Large intestine (tissue), 3 donors: ENCODE data around the gene ADGRL3. TPM values are rescaled to one million over a fixed set of nuclear protein-coding genes. Genes with fewer than 3 reads are reported as not detected.
"Not testable (repeated sequence)": the region's sequence is repeated elsewhere in the genome, so short reads cannot be mapped to it uniquely, and the experiment has no call there.

Experiments
- DNase-seq, 2 donors: peaks; one replicate each; pipeline versions ENCODE4 v3.0.0 to v3.0.0-alpha.2; 2013
- H3K27ac ChIP-seq: one replicate; pipeline ENCODE4 v1.5.1; 2013; ENCODE audit warnings: low read length
- H3K27me3 ChIP-seq: 2 replicates; pipeline ENCODE4 v1.6.1; 2013; ENCODE audit warnings: low read length; ENCODE audit not compliant: control insufficient read depth, insufficient read depth
- H3K36me3 ChIP-seq: 2 replicates; pipeline ENCODE4 v1.6.1; 2013; ENCODE audit warnings: low read length; ENCODE audit not compliant: control insufficient read depth, insufficient read depth
- H3K4me1 ChIP-seq: one replicate; pipeline ENCODE4 v1.6.1; 2013; ENCODE audit warnings: low read length; ENCODE audit not compliant: control insufficient read depth, insufficient read depth
- H3K4me3 ChIP-seq: one replicate; pipeline ENCODE4 v1.5.1; 2013; ENCODE audit warnings: low read length
- H3K9me3 ChIP-seq: one replicate; pipeline ENCODE4 v1.6.1; 2013; ENCODE audit warnings: mild to moderate bottlenecking, low read depth, low read length, moderate library complexity; ENCODE audit not compliant: control insufficient read depth
- WGBS: methylation state at CpG from one replicate; pipeline ENCODE4 v1.1.5; 2013; ENCODE audit warnings: low lambda C conversion rate; ENCODE audit not compliant: insufficient coverage; 5-methylcytosine and 5-hydroxymethylcytosine counted together
- polyA plus RNA-seq: library from polyadenylated mRNA; unstranded; fragments of 120-200 nt; gene quantifications from one replicate; pipeline ENCODE4 v1.2.1, GENCODE V29; 2013

ADGRL3 gene
- polyA plus RNA-seq, 1 donor = 9.8 TPM

GRCh38 chr4:61986929-61987328 lies 786.8 kb downstream of the ADGRL3 start:
- DNase-seq, H3K36me3 ChIP-seq, H3K4me1 ChIP-seq, H3K4me3 ChIP-seq, H3K27ac ChIP-seq, H3K9me3 ChIP-seq, H3K27me3 ChIP-seq: not testable (repeated sequence)
- WGBS = 100% methylated on average over 3 of the region's 7 CpGs

- Histone ChIP-seq H3K27me3 (no peaks in the 10 kb centered on the region), H3K27ac (no peak overlapping the region)
- 83% methylated on average over 1 of the region's 2 CpGs for WGBS
These were observed 792.2 kb downstream of the ADGRL3 start for GRCh38 chr4:61992351-61992750.

GRCh38 chr4:61994036-61994435 lies 793.9 kb downstream of the ADGRL3 start:
- Histone ChIP-seq H3K4me1 (no peaks in the 10 kb centered on the region), H3K27ac (no peak overlapping the region), H3K9me3 (no peaks in the 10 kb centered on the region), H3K36me3 (no peaks in the 10 kb centered on the region), H3K4me3 (no peak overlapping the region), H3K27me3 (no peaks in the 10 kb centered on the region)
- DNase-seq = no peak
- WGBS = no CpG with 5 or more reads among the region's 6 CpGs

More at GRCh38 chr4:61992351-61992750, 792.2 kb downstream of the ADGRL3 start:
- Histone ChIP-seq H3K4me3 (no peak overlapping the region), H3K4me1 (no peaks in the 10 kb centered on the region), H3K36me3 (no peaks in the 10 kb centered on the region), H3K9me3 (no peaks in the 10 kb centered on the region)
- DNase-seq = no peak

GRCh38 chr4:61995717-61996340 lies 795.7 kb downstream of the ADGRL3 start:
- no CpG with 5 or more reads among the region's 2 CpGs for WGBS
- H3K9me3 ChIP-seq = no peaks in the 10 kb centered on the region
- no peaks in the 10 kb centered on the region for H3K4me1 ChIP-seq
- no peak for DNase-seq
- H3K4me3 ChIP-seq = no peak overlapping the region
- H3K27me3 ChIP-seq = no peaks in the 10 kb centered on the region
- H3K27ac ChIP-seq = no peak overlapping the region
- H3K36me3 ChIP-seq = no peaks in the 10 kb centered on the region

GRCh38 chr4:61996943-61997342 lies 796.8 kb downstream of the ADGRL3 start:
- DNase-seq = no peak
- H3K9me3 ChIP-seq = no peaks in the 10 kb centered on the region
- no peak overlapping the region for H3K4me3 ChIP-seq
- 100% methylated on average over 1 of the region's 1 CpG for WGBS
- H3K27ac ChIP-seq = no peak overlapping the region
- no peaks in the 10 kb centered on the region for H3K4me1 ChIP-seq
- no peaks in the 10 kb centered on the region for H3K36me3 ChIP-seq
- H3K27me3 ChIP-seq = no peaks in the 10 kb centered on the region

- DNase-seq = no peak
- Histone ChIP-seq H3K4me3 (no peak overlapping the region), H3K36me3 (no peaks in the 10 kb centered on the region), H3K4me1 (no peaks in the 10 kb centered on the region), H3K27me3 (no peaks in the 10 kb centered on the region), H3K9me3 (no peaks in the 10 kb centered on the region), H3K27ac (no peak overlapping the region)
- WGBS = no CpG with 5 or more reads among the region's 2 CpGs
These were observed 797.7 kb downstream of the ADGRL3 start for GRCh38 chr4:61997831-61998230.

GRCh38 chr4:62003695-62004094 lies 803.6 kb downstream of the ADGRL3 start:
- DNase-seq = no peak
- Histone ChIP-seq H3K27me3 (no peaks in the 10 kb centered on the region), H3K36me3 (no peaks in the 10 kb centered on the region), H3K27ac (no peak overlapping the region), H3K4me1 (no peaks in the 10 kb centered on the region), H3K4me3 (no peak overlapping the region), H3K9me3 (no peaks in the 10 kb centered on the region)
- WGBS = no CpG with 5 or more reads among the region's 1 CpG

GRCh38 chr4:62004881-62005280 lies 804.8 kb downstream of the ADGRL3 start:
- no peaks in the 10 kb centered on the region for H3K4me1 ChIP-seq
- no peak overlapping the region for H3K27ac ChIP-seq

GRCh38 chr4:62006108-62006507 lies 806.0 kb downstream of the ADGRL3 start:
- Histone ChIP-seq H3K9me3 (no peaks in the 10 kb centered on the region), H3K27ac (no peak overlapping the region), H3K4me1 (no peaks in the 10 kb centered on the region), H3K27me3 (no peaks in the 10 kb centered on the region), H3K4me3 (no peak overlapping the region), H3K36me3 (no peaks in the 10 kb centered on the region)
- no peak for DNase-seq
- WGBS = 92% methylated on average over 2 of the region's 5 CpGs

More at GRCh38 chr4:62004881-62005280, 804.8 kb downstream of the ADGRL3 start:
- DNase-seq = no peak
- H3K9me3 ChIP-seq = no peaks in the 10 kb centered on the region
- H3K27me3 ChIP-seq = no peaks in the 10 kb centered on the region
- H3K36me3 ChIP-seq = no peaks in the 10 kb centered on the region
- H3K4me3 ChIP-seq = no peak overlapping the region

GRCh38 chr4:62015043-62015739 lies 815.1 kb downstream of the ADGRL3 start:
- Histone ChIP-seq H3K27me3 (no peaks in the 10 kb centered on the region), H3K36me3 (no peaks in the 10 kb centered on the region), H3K9me3 (no peaks in the 10 kb centered on the region), H3K27ac (no peak overlapping the region), H3K4me3 (no peak overlapping the region), H3K4me1 (no peaks in the 10 kb centered on the region)
- no CpG with 5 or more reads among the region's 3 CpGs for WGBS
- no peak for DNase-seq

GRCh38 chr4:62018537-62018936 lies 818.4 kb downstream of the ADGRL3 start:
- Histone ChIP-seq H3K9me3 (no peaks in the 10 kb centered on the region), H3K36me3 (no peaks in the 10 kb centered on the region), H3K27me3 (no peaks in the 10 kb centered on the region), H3K27ac (no peak overlapping the region), H3K4me3 (no peak overlapping the region), H3K4me1 (no peaks in the 10 kb centered on the region)
- WGBS = no CpG with 5 or more reads among the region's 4 CpGs
- no peak for DNase-seq
